ENCODE results near the gene EN2.

Gene EN2

DNA sequence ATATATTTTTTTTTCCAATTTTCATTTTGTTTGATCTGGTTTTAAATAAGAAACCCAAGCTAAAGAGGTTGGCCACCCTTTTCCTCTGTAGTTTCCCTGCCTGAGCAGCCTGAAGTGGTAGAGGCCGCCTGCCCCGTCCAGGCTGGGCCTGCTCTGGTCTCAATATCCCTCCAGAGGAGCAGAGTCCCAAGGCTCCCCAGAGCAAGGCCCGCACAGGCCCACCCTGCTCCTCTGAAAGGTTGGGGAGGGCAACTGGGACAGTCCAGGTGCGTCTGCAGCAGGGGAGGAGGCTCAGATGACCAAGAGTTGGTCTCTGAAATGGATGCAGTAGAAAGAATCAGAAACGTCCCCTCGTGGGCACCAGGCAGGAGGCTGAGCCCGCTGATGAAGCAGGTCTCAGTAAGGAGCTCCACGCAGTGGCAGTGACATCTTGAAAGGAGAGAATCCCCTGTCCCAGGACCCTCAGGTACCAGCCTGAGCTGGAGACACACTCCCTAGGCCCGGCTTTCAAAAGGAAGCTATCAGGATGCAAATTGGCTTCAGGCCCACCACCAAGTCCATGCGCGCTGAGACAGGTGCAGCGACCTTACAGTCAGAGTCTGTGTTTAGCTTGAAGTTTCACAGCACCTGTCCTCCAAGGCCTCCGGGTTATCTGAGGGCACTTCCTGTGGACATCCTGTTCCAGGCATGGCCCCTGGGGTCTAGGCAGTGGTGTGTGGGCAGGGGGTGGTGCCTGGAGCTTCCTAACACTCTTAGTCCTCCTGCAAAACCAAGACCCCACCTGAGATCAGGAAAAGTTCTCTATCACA, 37.7 kb downstream of the EN2 start:
- TF ChIP-seq, protein P1, sequence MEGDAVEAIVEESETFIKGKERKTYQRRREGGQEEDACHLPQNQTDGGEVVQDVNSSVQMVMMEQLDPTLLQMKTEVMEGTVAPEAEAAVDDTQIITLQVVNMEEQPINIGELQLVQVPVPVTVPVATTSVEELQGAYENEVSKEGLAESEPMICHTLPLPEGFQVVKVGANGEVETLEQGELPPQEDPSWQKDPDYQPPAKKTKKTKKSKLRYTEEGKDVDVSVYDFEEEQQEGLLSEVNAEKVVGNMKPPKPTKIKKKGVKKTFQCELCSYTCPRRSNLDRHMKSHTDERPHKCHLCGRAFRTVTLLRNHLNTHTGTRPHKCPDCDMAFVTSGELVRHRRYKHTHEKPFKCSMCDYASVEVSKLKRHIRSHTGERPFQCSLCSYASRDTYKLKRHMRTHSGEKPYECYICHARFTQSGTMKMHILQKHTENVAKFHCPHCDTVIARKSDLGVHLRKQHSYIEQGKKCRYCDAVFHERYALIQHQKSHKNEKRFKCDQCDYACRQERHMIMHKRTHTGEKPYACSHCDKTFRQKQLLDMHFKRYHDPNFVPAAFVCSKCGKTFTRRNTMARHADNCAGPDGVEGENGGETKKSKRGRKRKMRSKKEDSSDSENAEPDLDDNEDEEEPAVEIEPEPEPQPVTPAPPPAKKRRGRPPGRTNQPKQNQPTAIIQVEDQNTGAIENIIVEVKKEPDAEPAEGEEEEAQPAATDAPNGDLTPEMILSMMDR (IDR thresholded peaks at IDR 0.05; ENCODE audit: insufficient read depth, low read depth, low read length, missing control alignments) = no peak
- no peak overlapping the region for H3K4me3 ChIP-seq (ENCODE audit: low read depth, low read length)
- DNase-seq (ENCODE audit: low read depth) = no peak

GRCh38 chr7:155496267-155497005, 38.5 kb downstream of the EN2 start:
- TF ChIP-seq, protein P1 (IDR thresholded peaks at IDR 0.05; ENCODE audit: insufficient read depth, low read depth, low read length, missing control alignments) = no peak
- no peak for DNase-seq (ENCODE audit: low read depth)
- H3K4me3 ChIP-seq (ENCODE audit: low read depth, low read length) = no peak overlapping the region

DNA sequence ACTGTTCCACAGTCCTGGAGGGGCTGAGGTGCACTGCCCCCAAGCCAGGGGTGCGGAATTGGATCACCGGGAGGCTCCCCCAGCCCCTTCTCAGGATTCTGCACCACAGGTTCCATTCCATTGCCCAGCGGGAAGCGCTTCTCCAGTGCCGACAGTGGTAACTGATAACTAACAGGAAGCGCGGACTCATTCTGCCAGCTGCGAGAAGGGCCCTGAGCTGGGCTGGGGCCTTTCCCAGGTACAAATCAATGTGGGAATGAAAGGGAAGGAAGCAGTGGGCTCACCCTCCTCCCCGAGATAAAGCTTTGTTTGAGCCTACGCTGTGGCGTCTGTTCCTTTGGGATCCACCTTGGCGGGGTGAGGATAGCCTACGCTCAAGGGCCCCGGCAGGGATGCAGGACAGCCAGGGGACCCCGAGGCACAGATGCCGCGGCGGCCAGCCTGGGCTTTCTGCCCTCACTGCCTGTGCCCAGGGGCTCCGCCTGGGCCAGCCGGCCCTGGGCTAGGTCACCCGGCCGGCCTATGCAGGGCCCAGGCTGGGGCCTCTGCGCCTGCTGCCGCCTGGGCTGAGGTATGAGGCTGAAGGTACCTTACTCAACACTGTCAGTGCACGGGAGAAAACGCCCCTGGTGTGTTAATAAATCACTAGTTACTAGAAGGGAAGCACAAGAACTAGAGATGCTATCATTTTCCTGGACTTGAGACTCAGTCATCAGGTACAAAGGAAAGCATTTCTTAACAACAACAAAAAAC, 39.4 kb downstream of the EN2 start:
- no peak overlapping the region for H3K4me3 ChIP-seq (ENCODE audit: low read depth, low read length)
- TF ChIP-seq, protein P1 (IDR thresholded peaks at IDR 0.05; ENCODE audit: insufficient read depth, low read depth, low read length, missing control alignments) = no peak
- no peak for DNase-seq (ENCODE audit: low read depth)

GRCh38 chr7:155505422-155505793, 47.5 kb downstream of the EN2 start:
- TF ChIP-seq, protein P1 (IDR thresholded peaks at IDR 0.05; ENCODE audit: insufficient read depth, low read depth, low read length, missing control alignments) = no peak
- no peak for DNase-seq (ENCODE audit: low read depth)
- no peak overlapping the region for H3K4me3 ChIP-seq (ENCODE audit: low read depth, low read length)

- H3K4me3 ChIP-seq (ENCODE audit: low read depth, low read length) = no peak overlapping the region
- DNase-seq (ENCODE audit: low read depth) = no peak
- TF ChIP-seq, protein P1 (IDR thresholded peaks at IDR 0.05; ENCODE audit: insufficient read depth, low read depth, low read length, missing control alignments) = no peak
Measured at GRCh38 chr7:155506854-155507337, 49.0 kb downstream of the EN2 start.

DNA sequence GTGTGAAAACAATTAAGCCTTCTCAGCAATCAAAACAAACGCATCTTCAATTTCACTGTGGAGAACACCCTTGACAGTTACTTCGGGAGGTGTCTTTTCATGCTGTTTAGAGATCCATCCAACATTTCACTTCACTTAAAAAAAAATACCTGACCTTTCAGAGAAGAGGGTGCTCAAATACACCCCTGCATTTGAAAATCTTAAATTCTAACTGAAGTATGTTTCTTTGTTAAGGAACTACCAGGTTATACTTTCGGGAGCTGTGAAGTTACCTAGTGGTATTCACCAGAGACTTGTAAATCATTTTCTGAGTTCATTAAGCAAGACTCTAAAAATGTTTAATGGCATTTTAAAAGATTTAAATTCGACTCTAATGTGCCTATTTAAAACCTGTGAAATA, 49.6 kb downstream of the EN2 start:
- H3K4me3 ChIP-seq (ENCODE audit: low read depth, low read length) = no peak overlapping the region
- TF ChIP-seq, protein P1 (IDR thresholded peaks at IDR 0.05; ENCODE audit: insufficient read depth, low read depth, low read length, missing control alignments) = no peak
- no peak for DNase-seq (ENCODE audit: low read depth)

All from GM12865 (cell line).